ENCODE measurements around the gene SRSF5.

Gene SRSF5

DNA sequence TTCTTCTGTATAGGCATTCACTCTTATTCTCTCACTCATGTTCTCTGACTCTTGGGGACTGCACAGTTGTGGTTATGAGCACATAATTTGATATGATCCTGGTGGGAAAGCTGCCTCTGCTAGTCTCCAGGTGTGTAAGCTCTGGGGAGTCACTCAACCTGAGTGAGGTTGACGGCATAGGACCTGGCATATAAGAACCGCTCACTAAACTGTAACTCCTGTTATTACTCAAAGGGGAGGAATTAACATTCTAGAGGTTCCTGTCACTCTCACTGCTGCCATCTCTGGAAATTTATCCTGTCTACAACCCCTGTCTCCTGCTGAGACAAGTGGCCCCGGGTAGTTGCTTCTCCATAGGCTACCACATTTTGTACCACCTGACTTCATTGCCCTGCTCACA is 14.0 kb downstream of the SRSF5 start:
- Mint-ChIP-seq H3K4me3 (no peak overlapping the region), H3K27ac (no peak overlapping the region), H3K4me1 (peaks cover 39% of the 10 kb centered on the region), H3K27me3 (no peaks in the 10 kb centered on the region), H3K36me3 (peaks cover 15% of the 10 kb centered on the region), H3K9me3 (no peaks in the 10 kb centered on the region)

DNA sequence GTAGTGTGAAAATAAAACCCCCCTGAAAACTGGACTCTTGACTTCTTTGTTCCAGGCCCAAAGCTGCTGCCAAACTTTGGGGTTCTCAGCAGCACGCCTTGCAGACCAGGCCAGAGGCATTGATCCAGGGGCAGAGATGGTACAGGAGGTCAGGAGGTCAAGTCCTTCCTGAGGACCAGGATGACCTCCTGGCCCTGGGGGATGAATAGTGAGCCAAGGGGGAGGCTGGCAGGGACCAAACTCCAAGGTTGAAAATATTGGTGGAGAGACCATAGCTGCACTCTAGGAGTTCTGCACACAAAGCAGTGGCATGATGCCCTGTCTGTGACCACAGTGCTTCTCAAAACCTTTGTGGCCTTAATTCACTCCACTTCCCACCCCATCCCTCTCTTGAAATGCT is 18.0 kb downstream of the SRSF5 start:
- no peaks in the 10 kb centered on the region for H3K27me3 Mint-ChIP-seq
- H3K4me1 Mint-ChIP-seq, result peaks cover 10% of the 10 kb centered on the region
- H3K27ac Mint-ChIP-seq, result no peak overlapping the region
- H3K36me3 Mint-ChIP-seq, result peaks cover 10% of the 10 kb centered on the region
- H3K9me3 Mint-ChIP-seq, result no peaks in the 10 kb centered on the region
- no peak overlapping the region for H3K4me3 Mint-ChIP-seq

DNA sequence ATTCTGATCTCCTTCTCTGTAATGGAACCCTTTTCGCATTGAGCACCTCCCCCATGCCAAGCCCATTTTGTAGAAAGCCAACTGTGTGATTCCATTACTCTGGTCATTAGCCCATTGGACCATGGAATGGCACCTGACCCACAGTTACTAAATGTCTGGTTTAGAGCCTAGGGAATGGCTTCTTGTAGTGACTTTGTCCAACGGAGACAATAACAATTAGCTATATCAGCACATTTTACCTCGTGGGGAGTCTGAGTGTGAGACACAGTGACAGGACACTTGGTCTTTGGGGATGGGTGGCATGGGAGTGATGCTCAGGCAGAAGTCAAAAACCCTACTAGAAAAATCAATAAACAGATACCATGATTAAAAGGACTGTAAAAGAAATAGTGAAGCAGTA is 19.7 kb downstream of the SRSF5 start:
- Mint-ChIP-seq H3K9me3 (no peaks in the 10 kb centered on the region), H3K4me3 (no peak overlapping the region), H3K27ac (no peak overlapping the region), H3K4me1 (no peaks in the 10 kb centered on the region), H3K27me3 (no peaks in the 10 kb centered on the region), H3K36me3 (peaks cover 2% of the 10 kb centered on the region)

DNA sequence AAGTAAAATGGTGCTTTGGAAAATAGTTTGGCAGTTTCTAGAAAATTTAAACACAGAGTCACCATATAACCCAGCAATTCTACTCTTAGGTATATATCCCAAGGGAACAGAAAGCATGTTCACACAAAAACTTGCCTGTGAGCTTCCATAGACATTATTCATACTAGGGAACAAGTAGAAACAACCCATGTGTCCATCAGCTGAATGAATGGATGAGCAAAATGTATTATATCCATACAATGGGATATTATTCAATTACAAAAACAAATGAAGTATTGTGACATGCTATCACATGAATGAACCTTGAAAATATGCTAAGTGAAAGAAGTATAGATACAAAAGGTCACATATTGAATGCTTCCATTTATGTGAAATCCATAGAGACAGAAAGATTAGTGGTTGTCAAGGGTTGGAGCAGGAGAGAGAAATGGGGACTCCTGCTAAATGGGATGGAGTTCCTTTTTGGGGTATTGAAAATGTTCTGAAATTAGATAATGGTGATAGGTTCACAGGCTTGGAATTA is 22.2 kb downstream of the SRSF5 start:
- no peaks in the 10 kb centered on the region for H3K27me3 Mint-ChIP-seq
- no peak overlapping the region for H3K27ac Mint-ChIP-seq
- H3K4me1 Mint-ChIP-seq, result no peaks in the 10 kb centered on the region
- no peaks in the 10 kb centered on the region for H3K9me3 Mint-ChIP-seq
- H3K4me3 Mint-ChIP-seq, result no peak overlapping the region
- peaks cover 2% of the 10 kb centered on the region for H3K36me3 Mint-ChIP-seq

DNA sequence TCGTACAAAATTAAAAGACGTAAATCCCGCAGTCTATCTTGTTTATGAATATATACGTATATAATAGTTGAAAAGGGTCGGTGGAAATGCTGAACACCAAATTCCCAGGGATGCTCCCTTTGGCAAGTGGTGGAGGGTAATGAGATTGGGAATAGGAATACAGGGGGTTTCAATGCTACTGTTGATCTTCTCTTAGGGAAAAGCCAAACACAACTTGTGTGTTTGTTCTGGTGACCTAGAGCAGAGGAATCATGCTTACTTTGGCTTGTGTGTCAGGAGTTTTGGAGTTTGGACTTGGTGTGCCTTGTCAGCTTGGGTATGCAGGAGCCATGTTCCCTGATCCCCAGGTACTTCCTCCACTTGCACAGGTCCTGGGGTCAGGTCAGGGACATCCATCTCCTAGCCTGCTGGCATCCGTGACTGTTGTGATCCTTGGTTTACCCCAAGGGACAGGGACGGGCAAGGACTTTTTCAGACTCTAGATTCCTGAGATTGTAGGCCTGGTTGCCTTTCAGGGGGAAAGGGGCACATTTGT is 26.0 kb downstream of the SRSF5 start:
- Mint-ChIP-seq H3K36me3 (no peaks in the 10 kb centered on the region), H3K27ac (no peak overlapping the region), H3K27me3 (no peaks in the 10 kb centered on the region), H3K4me1 (no peaks in the 10 kb centered on the region), H3K9me3 (no peaks in the 10 kb centered on the region), H3K4me3 (no peak overlapping the region)

DNA sequence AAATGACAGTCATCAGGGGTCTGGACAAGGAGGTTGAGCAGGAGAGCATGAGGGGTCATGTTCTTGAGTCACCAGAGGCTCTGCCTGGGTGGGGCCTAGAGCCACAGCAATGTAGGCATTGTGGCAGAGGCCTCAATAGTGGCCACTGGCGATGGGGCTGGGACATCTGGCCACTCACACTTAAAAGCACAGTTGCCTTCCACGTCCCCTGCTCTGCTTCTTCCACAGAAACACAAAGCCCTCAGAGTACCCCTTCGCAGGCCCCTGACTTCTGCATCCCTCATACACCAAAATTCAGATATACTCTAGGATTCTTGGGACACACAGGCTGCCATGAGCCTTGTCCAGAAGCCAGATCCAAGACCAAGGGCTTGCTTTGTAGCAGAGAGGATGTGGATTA is 27.8 kb downstream of the SRSF5 start:
- H3K36me3 Mint-ChIP-seq, result no peaks in the 10 kb centered on the region
- no peaks in the 10 kb centered on the region for H3K4me1 Mint-ChIP-seq
- H3K4me3 Mint-ChIP-seq, result no peak overlapping the region
- no peaks in the 10 kb centered on the region for H3K9me3 Mint-ChIP-seq
- no peak overlapping the region for H3K27ac Mint-ChIP-seq
- H3K27me3 Mint-ChIP-seq, result no peaks in the 10 kb centered on the region

DNA sequence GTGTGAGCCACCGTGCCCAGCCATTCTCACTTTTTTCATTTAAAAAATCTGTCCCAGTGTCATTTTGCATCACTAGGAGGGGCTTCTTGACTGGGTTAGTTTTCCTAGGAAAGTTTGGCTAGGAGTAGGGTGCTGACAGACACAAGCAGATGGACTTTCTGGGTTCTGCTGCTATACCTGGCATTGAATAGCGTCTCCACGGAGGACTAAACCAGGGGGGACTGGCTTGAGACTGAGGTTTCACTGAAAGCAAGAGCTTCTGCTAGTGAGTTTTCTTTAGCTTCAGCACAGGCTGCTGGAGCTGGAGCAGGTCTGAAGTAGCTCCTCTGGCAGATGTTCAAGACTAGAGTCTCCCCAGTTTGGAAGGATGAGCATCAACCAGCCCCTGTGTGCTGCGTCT is 28.7 kb downstream of the SRSF5 start:
- Mint-ChIP-seq H3K9me3 (no peaks in the 10 kb centered on the region), H3K36me3 (no peaks in the 10 kb centered on the region), H3K27ac (no peak overlapping the region), H3K27me3 (no peaks in the 10 kb centered on the region), H3K4me1 (no peaks in the 10 kb centered on the region), H3K4me3 (no peak overlapping the region)

DNA sequence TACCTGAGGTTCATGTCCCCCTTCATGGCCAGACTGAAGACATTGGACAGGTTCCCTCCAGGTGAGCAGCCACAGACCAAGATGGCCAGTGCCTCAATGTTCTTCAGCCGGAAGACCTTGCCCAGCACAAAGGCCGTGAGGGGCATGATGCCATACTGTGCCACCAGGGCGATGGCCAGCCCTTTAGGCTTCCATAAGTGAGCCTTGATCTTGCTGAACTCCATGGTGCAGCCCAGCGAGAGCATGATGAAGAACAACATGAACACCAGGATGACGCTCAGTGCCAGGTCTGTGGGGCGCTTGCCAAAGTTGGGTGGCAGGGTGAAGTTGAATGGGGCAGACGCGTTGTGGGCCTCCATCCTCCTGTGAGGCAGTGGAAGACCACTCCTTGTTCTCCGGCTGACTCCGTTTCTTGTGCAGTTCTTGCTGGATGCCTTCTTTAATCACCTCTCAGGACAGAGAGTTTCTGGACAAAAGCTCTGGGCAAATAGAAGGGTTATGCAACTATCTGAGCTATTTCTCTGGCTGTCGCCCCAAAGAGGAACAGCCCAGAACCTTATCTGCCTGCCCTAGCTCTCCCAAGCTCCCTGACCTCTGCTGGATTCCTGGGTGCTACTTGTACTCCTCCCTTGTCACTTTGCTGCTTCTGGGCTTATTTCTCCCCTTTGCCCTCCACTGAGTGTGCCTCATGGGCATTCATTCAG is 30.0 kb downstream of the SRSF5 start, which contains the start of gene SLC10A1:
SLC10A1 (minus strand) TSS at position 445 of the 704 bp plus-strand sequence; CDS start at position 359, 86 bp downstream.
- Mint-ChIP-seq H3K27ac (no peak within 1 kb of the TSS), H3K36me3 (no peaks in the 10 kb centered on the region), H3K4me1 (no peaks in the 10 kb centered on the region), H3K27me3 (peaks cover 4% of the 10 kb centered on the region), H3K4me3 (no peak within 1 kb of the TSS), H3K9me3 (no peaks in the 10 kb centered on the region)

DNA sequence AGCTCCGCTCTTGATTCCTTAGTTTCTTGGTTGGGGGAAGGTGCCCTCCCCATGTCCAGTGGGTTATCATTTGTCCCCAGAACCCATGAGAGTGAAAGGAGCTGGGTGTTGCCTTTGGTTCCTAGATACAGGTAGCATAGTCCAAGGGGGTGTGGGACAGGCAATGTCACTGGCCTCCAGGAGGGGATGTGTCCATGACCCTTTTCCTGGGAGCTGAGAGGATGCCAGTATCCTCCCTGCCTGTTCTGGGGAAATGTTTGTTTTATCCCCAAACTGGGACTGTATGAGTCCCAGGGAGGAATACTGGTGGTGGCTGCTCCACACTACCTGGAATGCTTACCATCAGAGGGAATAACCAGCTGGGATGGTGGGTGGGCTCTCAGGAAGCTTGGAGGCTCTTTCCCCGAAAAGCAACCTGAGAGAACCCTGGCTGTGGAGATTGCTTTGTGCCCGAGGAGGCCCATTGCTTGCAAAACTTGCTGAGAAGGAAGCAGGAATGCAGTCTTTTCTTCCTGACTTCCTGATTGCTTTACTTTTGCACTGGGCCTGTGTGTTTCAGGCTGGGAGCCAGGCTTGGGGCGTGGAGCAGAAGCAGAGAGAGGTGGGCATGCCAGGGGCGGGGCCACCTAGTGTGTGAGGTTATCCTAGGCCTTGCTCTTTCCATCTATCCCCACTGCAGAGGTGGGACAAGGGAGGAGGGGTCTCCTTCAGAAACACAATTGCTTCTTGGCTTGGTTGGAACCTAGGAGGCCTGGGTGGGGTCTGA is 30.8 kb downstream of the SRSF5 start:
- no peaks in the 10 kb centered on the region for H3K36me3 Mint-ChIP-seq
- no peak overlapping the region for H3K4me3 Mint-ChIP-seq
- no peak overlapping the region for H3K27ac Mint-ChIP-seq
- H3K4me1 Mint-ChIP-seq, result no peaks in the 10 kb centered on the region
- no peaks in the 10 kb centered on the region for H3K9me3 Mint-ChIP-seq
- H3K27me3 Mint-ChIP-seq, result peaks cover 4% of the 10 kb centered on the region

DNA sequence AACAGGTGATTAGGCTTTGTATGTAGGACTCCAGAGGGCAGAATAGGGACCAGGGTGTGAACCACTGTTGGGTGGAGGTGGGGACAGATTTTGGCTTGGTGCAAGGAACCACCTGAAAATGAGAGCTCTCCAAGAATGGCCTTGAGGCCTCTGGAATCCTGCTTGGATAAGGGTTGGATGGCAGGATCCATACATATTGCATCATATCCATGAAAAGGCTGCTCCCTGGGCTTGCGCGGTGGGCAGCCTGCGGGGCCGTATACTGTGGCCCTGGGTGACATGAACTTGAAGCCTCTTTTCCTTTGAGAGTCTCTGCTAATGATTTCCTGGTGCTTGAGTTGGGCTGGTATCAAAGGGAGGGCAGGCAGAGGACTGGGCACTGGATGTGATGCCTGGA is 31.4 kb downstream of the SRSF5 start:
- Mint-ChIP-seq H3K27me3 (peaks cover 4% of the 10 kb centered on the region), H3K36me3 (no peaks in the 10 kb centered on the region), H3K27ac (no peak overlapping the region), H3K4me3 (no peak overlapping the region), H3K9me3 (no peaks in the 10 kb centered on the region), H3K4me1 (no peaks in the 10 kb centered on the region)

DNA sequence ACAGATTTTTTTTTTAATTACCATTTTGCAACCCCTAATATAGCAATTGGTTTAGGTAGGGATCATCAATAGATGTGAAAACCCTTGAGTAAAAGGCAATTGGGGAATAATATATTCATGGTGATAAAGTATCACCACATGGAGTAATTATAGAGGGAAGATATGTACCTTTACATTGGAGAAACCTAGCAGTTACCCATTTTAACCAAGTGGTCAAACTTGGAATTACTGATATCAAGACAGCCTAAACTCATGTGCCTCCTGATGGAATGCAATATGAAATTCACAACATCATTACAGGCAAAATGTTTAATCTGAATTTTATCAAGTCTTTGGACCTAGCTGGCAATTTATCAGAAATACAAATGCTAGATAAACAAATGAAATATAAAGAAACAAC is 36.8 kb downstream of the SRSF5 start:
- Mint-ChIP-seq H3K4me3 (no peak overlapping the region), H3K27ac (no peak overlapping the region), H3K9me3 (no peaks in the 10 kb centered on the region), H3K36me3 (no peaks in the 10 kb centered on the region), H3K4me1 (no peaks in the 10 kb centered on the region), H3K27me3 (peaks cover 4% of the 10 kb centered on the region)

DNA sequence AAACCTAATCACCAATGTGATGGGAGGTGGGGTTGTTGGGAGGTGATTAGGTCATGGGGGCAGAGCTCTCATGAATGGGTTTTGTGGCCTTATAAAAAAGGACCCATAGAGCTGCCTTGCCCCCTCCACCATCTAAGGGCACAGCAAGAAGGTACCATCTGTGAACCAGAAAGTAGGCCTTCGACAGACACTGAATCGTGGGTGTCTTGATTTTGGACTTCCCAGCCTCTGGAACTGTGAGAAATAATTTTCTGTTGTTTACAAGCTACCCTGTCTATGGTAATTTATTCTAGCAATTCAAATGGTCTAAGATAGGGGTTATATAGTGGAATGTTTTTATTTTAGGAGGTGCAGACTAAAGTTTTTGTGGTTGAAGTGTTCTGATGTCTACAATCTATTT is 38.0 kb downstream of the SRSF5 start:
- H3K4me1 Mint-ChIP-seq, result no peaks in the 10 kb centered on the region
- peaks cover 4% of the 10 kb centered on the region for H3K27me3 Mint-ChIP-seq

DNA sequence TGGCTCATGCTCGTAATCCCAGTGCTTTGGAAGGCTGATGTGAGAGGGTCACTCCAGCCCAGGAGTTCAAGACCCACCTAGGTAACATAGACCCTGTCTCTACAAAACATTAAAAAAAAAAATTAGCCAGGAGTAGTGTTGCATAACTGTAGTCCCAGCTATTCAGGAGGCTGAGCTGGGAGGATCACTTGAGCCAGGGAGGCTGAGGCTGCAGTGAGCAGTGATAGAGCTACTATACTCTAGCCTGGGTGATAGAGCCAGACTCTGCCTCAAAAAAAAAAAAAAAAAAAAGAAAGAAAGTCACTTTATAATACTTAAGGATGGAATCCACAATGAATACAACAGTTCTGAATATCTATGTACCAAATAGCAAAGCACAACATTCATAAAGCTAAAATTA is 40.2 kb downstream of the SRSF5 start:
- Mint-ChIP-seq H3K4me3 (no peak overlapping the region), H3K36me3 (no peaks in the 10 kb centered on the region), H3K27ac (no peak overlapping the region), H3K9me3 (no peaks in the 10 kb centered on the region), H3K27me3 (no peaks in the 10 kb centered on the region), H3K4me1 (no peaks in the 10 kb centered on the region)

More for the DNA sequence above, 38.0 kb downstream of the SRSF5 start:
- Mint-ChIP-seq H3K27ac (no peak overlapping the region), H3K9me3 (no peaks in the 10 kb centered on the region), H3K4me3 (no peak overlapping the region), H3K36me3 (no peaks in the 10 kb centered on the region)

DNA sequence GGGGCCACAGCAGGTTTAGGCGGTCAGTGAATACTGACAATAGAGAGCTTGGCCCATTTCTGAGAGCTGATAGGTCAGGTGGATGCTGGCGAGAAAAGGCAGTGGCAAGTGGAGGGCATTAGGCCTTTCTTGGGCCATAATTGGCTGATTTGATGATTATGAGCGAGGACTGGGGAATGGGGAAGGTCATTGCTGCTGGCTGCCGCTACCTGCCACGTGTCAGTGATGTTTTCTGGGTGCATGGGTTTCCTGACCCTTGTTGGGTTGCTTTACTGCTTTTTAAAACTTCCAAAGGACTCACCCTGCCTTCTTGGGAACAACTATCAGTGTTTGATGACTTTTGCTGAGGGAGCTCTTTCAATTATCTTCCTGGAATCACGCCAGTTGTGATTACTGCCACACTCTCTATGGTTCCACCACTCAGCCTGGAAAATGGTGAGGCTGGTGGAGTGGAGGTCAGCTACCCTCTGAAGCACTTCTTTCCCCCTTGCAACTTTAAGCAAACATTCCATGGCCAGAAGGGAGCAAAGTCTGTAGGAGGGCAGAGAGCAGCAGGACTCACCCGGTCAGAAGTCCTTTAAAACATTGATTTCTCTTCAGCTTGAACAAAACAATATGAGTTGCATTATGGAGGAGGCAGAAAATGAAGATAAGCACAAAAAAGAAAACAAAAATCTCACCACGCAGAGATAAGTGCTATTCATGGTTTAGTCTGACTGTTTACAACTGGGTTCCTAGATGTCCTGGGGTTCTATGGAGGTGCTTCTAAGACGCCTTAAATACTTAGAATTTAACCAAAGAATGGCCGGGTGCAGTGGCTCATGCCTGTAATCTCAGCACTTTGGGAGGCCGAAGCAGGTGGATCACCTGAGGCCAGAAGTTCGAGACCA is 42.2 kb downstream of the SRSF5 start:
- no peak overlapping the region for H3K4me3 Mint-ChIP-seq
- H3K36me3 Mint-ChIP-seq, result no peaks in the 10 kb centered on the region
- H3K27ac Mint-ChIP-seq, result no peak overlapping the region
- no peaks in the 10 kb centered on the region for H3K9me3 Mint-ChIP-seq
- no peaks in the 10 kb centered on the region for H3K27me3 Mint-ChIP-seq
- H3K4me1 Mint-ChIP-seq, result no peaks in the 10 kb centered on the region

DNA sequence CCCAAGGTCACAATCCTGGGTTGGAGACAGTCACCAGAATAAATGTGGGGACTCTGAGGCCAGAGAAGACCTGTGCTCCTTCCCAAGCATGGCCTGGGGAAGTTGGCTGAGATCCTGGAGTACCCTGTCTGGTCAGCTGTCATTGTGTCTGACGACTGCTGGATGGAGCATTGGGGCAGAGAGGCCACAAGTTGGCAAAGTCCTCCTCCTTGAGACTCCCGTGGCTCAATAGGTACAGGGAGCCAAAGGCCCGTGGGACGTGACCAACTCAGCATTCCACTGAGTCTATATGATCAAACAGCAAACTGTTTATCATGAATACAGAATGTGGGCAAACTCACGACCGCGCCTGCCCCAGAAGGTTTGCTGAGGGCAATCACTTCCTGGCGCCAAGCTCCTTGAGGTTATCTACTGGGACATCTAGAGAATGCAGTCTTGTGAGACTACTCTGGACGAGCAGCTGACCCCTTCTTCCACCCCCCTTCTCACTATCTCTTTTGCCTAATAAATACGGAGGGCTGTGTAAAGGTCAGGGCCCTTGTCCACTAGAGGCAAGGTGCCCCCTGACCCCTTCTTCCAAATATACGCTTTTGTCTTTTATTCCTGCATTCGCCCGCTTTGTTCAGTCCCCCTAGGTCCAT is 44.4 kb downstream of the SRSF5 start:
- Mint-ChIP-seq H3K27me3 (no peaks in the 10 kb centered on the region), H3K36me3 (no peaks in the 10 kb centered on the region), H3K27ac (no peak overlapping the region), H3K4me1 (no peaks in the 10 kb centered on the region), H3K4me3 (no peak overlapping the region), H3K9me3 (no peaks in the 10 kb centered on the region)

Measured in activated naive CD4-positive, alpha-beta T cell treated with anti-CD3 and anti-CD28 coated beads, Interleukin-2, amount 50 U/mL, for 24 hours (primary cell).